Activated CD4-positive, alpha-beta T cell treated with anti-CD3 and anti-CD28 coated beads, Interleukin-2, Interleukin-4, amounts not matched to agents 100 ng/mL and 50 ng/mL, durations not matched to agents 16 hours and 8 hours (primary cell): Measurements from ENCODE around the gene FUT6.

Experiments used
- DNase-seq: peaks from one replicate; pipeline ENCODE4 v3.0.0-alpha.2; 2020; ENCODE audit warnings: low spot score

Gene FUT6

GRCh38 chr19:5827891-5828660, 11.4 kb downstream of the FUT6 start:
- DNase-seq = peak; percentile 97

- no peak for DNase-seq
Observed at GRCh38 chr19:5827342-5827890, 12.1 kb downstream of the FUT6 start.

- DNase-seq = no peak
Observed at GRCh38 chr19:5826531-5827341, 12.8 kb downstream of the FUT6 start.

GRCh38 chr19:5825178-5825577, 14.3 kb downstream of the FUT6 start:
- no peak for DNase-seq

- no peak for DNase-seq
Observed at GRCh38 chr19:5824751-5825150, 14.8 kb downstream of the FUT6 start.

- DNase-seq = no peak
Observed at GRCh38 chr19:5823579-5824281, 15.8 kb downstream of the FUT6 start.

GRCh38 chr19:5822181-5822844, 17.2 kb downstream of the FUT6 start:
- no peak for DNase-seq

GRCh38 chr19:5821521-5822180, 17.9 kb downstream of the FUT6 start:
- no peak for DNase-seq

GRCh38 chr19:5820785-5821184, 18.7 kb downstream of the FUT6 start:
- DNase-seq = no peak

GRCh38 chr19:5818594-5818993, 20.9 kb downstream of the FUT6 start:
- no peak for DNase-seq

- DNase-seq = no peak
Observed at GRCh38 chr19:5817218-5817617, 22.3 kb downstream of the FUT6 start.

GRCh38 chr19:5814852-5815246, 24.7 kb downstream of the FUT6 start:
- no peak for DNase-seq

GRCh38 chr19:5814123-5814851, 25.2 kb downstream of the FUT6 start:
- DNase-seq = no peak

- DNase-seq = no peak
Observed at GRCh38 chr19:5811117-5811516, 28.4 kb downstream of the FUT6 start.

- DNase-seq = no peak
Observed at GRCh38 chr19:5809469-5809868, 30.0 kb downstream of the FUT6 start.

GRCh38 chr19:5809053-5809452, 30.4 kb downstream of the FUT6 start:
- no peak for DNase-seq

- DNase-seq = no peak
Observed at GRCh38 chr19:5808120-5808816, 31.2 kb downstream of the FUT6 start.

GRCh38 chr19:5806905-5807304, 32.6 kb downstream of the FUT6 start:
- DNase-seq = no peak

GRCh38 chr19:5806133-5806489, 33.4 kb downstream of the FUT6 start:
- no peak for DNase-seq

GRCh38 chr19:5805462-5806132, 33.9 kb downstream of the FUT6 start:
- peak; percentile 44 for DNase-seq
